PC-9 (cell line): Measurements from ENCODE around the gene CACNA1A. TPM values are rescaled to one million over a fixed set of nuclear protein-coding genes. Genes with fewer than 3 reads are reported as not detected.

Experiments
- BruUV-seq: library from RNA; stranded (reverse); fragments of 400-500 nt; replicated peaks from 2 replicates; lab custom pipeline; 2021; lab: Mats Ljungman, UMichigan
- CTCF ChIA-PET: fragments of 300-600 bp; sonication (Branson Sonifier 250); formaldehyde crosslinking; loops from one replicate; lab custom pipeline; 2022; ENCODE audit warnings: antibody characterized with exemption; lab: Charles Lee
- POLR2A ChIA-PET: fragments of 300-600 bp; sonication (Branson Sonifier 250); formaldehyde crosslinking; loops from one replicate; lab custom pipeline; 2022; ENCODE audit warnings: antibody characterized with exemption; ENCODE audit not compliant: unreplicated experiment; lab: Charles Lee
- DNase-seq, 2 experiments: peaks; one replicate each; pipeline versions ENCODE4 v3.0.0 to v3.0.0-alpha.2; 2015 to 2022; ENCODE audit warnings: mixed read lengths in 1 of 2
- H2AFZ ChIP-seq: fragments of 200-600 bp; sonication (generic); 2 replicates; pipeline ENCODE4 v1.8.1; 2017; ENCODE audit warnings: antibody characterized with exemption
- H3F3A ChIP-seq: fragments of 200-600 bp; sonication (generic); 2 replicates; pipeline ENCODE4 v1.8.1; 2017; ENCODE audit warnings: antibody characterized with exemption, mild to moderate bottlenecking, low read depth; ENCODE audit not compliant: insufficient read depth
- H3K27ac ChIP-seq: fragments of 200-600 bp; sonication (generic); 2 replicates; pipeline ENCODE4 v1.6.1; 2016; ENCODE audit warnings: mixed run types
- H3K27me3 ChIP-seq: fragments of 200-600 bp; sonication (generic); 2 replicates; pipeline ENCODE4 v1.6.1; 2016; ENCODE audit warnings: low read depth, mixed run types; ENCODE audit not compliant: insufficient read depth
- H3K36me3 ChIP-seq: fragments of 200-600 bp; sonication (generic); 2 replicates; pipeline ENCODE4 v1.6.1; 2016; ENCODE audit warnings: low read depth, mixed run types
- H3K4me1 ChIP-seq: fragments of 200-600 bp; sonication (generic); replicated peaks from 2 replicates; pipeline ENCODE4 v1.6.1; 2016; ENCODE audit warnings: mixed run types; ENCODE audit not compliant: insufficient read depth
- H3K4me2 ChIP-seq: fragments of 200-600 bp; sonication (generic); 2 replicates; pipeline ENCODE4 v1.6.1; 2017; ENCODE audit warnings: mixed run types
- H3K4me3 ChIP-seq: fragments of 200-600 bp; sonication (generic); 2 replicates; pipeline ENCODE4 v1.6.1; 2016; ENCODE audit warnings: mixed run types
- H3K79me2 ChIP-seq: fragments of 200-600 bp; sonication (generic); 2 replicates; pipeline ENCODE4 v1.6.1; 2017; ENCODE audit warnings: low read depth, mixed run types
- H3K9me2 ChIP-seq: fragments of 200-600 bp; sonication (generic); 2 replicates; pipeline ENCODE4 v1.8.1; 2017; ENCODE audit warnings: mild to moderate bottlenecking; ENCODE audit not compliant: insufficient read depth
- H3K9me3 ChIP-seq: fragments of 200-600 bp; sonication (generic); 2 replicates; pipeline ENCODE4 v1.8.1; 2016; ENCODE audit warnings: low read depth; ENCODE audit not compliant: insufficient read depth
- H4K20me1 ChIP-seq: fragments of 200-600 bp; sonication (generic); 2 replicates; pipeline ENCODE4 v1.8.1; 2017; ENCODE audit not compliant: insufficient read depth
- EZH2 ChIP-seq: fragments of 200-600 bp; sonication (generic); IDR thresholded peaks from 2 replicates; pipeline ENCODE4 v1.8.0; 2017; ENCODE audit warnings: antibody characterized with exemption, low read depth
- intact Hi-C: fragments of 100-400 bp; cut with micrococcal nuclease; formaldehyde crosslinking; loops from one replicate; pipeline ENCODE4 v1.10.0; 2022; ENCODE audit not compliant: unreplicated experiment
- total RNA-seq: library from RNA; stranded (reverse); gene quantifications from 2 replicates; pipeline ENCODE4 v1.2.3, GENCODE V29; 2021
- TF ChIP-seq, protein P1 (sequence below): fragments of 200-600 bp; sonication (generic); conservative IDR thresholded peaks from 2 replicates; pipeline ENCODE4 v1.6.1; 2017; ENCODE audit warnings: mixed run types, antibody characterized with exemption, mild to moderate bottlenecking, moderate library complexity

Gene CACNA1A
- total RNA-seq, 1 experiment from 2014 or later = 0.35 TPM

- no peak overlapping the region for H2AFZ ChIP-seq
- no peaks in the 10 kb centered on the region for H3F3A ChIP-seq
- intact Hi-C loops = no loop called here
- H3K27me3 ChIP-seq = peaks cover 67% of the 10 kb centered on the region
- H3K4me2 ChIP-seq = no peak overlapping the region
- no peaks in the 10 kb centered on the region for H3K36me3 ChIP-seq
- CTCF ChIA-PET = no interaction called here
- H3K4me3 ChIP-seq = no peak overlapping the region
- no peaks in the 10 kb centered on the region for H3K79me2 ChIP-seq
- H3K27ac ChIP-seq = no peak overlapping the region
- H3K9me3 ChIP-seq = no peaks in the 10 kb centered on the region; the same call in 1 of the 2 replicates
- POLR2A ChIA-PET = no interaction called here
- no peaks in the 10 kb centered on the region for H4K20me1 ChIP-seq
- no TSS peak for BruUV-seq
- no peak for TF ChIP-seq EZH2
- TF ChIP-seq, protein P1, sequence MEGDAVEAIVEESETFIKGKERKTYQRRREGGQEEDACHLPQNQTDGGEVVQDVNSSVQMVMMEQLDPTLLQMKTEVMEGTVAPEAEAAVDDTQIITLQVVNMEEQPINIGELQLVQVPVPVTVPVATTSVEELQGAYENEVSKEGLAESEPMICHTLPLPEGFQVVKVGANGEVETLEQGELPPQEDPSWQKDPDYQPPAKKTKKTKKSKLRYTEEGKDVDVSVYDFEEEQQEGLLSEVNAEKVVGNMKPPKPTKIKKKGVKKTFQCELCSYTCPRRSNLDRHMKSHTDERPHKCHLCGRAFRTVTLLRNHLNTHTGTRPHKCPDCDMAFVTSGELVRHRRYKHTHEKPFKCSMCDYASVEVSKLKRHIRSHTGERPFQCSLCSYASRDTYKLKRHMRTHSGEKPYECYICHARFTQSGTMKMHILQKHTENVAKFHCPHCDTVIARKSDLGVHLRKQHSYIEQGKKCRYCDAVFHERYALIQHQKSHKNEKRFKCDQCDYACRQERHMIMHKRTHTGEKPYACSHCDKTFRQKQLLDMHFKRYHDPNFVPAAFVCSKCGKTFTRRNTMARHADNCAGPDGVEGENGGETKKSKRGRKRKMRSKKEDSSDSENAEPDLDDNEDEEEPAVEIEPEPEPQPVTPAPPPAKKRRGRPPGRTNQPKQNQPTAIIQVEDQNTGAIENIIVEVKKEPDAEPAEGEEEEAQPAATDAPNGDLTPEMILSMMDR = no peak
- no peaks in the 10 kb centered on the region for H3K9me2 ChIP-seq
- peaks cover 13% of the 10 kb centered on the region; the same call in 1 of the 2 replicates for H3K4me1 ChIP-seq
- DNase-seq = peak in 1 of 2 experiments; percentile 2
Measured at GRCh38 chr19:13396250-13397080, 109.8 kb downstream of the CACNA1A start.

GRCh38 chr19:13382633-13382938, 123.7 kb downstream of the CACNA1A start:
- TF ChIP-seq, protein P1 = no peak
- no peak for TF ChIP-seq EZH2
- Histone ChIP-seq H3K27me3 (peaks cover 70% of the 10 kb centered on the region), H2AFZ (no peak overlapping the region), H3K4me3 (no peak overlapping the region), H4K20me1 (no peaks in the 10 kb centered on the region), H3K79me2 (no peaks in the 10 kb centered on the region), H3K36me3 (no peaks in the 10 kb centered on the region), H3K9me3 (no peaks in the 10 kb centered on the region), H3K4me2 (no peak overlapping the region), H3K9me2 (no peaks in the 10 kb centered on the region), H3K4me1 (no peaks in the 10 kb centered on the region), H3K27ac (no peak overlapping the region), H3F3A (no peaks in the 10 kb centered on the region)
- intact Hi-C loops = no loop called here
- ChIA-PET CTCF (no interaction called here), POLR2A (no interaction called here)
- BruUV-seq = no TSS peak
- no peak for DNase-seq

DNA sequence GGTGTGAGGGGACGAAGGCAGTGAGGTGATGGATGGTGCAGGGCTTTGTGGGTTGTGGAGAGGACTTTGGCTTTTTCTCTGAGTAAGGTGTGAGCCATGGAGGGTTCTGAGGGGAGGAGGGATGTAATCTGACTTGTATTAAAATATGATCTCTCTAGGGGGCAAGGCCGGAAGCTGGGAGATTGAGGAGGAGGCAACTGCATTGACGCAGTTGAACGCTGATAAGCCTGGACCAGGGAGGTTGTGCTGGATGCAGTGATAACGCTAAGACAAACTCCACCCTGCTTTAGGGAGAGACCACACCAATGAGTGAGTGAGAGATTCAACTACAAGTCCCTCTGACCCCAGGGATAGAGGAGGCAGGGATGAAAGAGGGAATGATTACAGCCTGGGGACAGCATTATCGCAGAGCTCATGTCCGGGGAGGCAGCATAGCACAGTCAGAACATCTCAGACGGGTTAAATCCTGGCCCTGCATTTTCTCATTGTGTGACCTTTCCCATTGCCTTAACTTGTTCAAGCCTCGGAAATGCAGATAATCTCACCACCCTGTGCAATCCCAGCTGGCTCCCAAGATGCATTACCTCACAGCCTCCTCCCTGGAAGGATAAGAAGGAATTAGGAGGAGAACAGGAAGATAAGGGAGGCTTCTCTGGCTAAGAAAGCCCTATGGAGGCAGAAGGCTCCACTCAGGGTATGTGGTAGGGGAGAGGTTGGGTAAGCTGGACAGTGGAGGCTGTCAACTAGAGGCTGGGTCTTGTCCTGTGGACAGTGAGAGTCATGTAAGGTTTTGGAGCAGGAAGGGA, 124.2 kb downstream of the CACNA1A start:
- ChIA-PET POLR2A (no interaction called here), CTCF (no interaction called here)
- DNase-seq = no peak
- H3K79me2 ChIP-seq = no peaks in the 10 kb centered on the region
- no peak overlapping the region for H3K27ac ChIP-seq
- H3K4me3 ChIP-seq = no peak overlapping the region
- peaks cover 69% of the 10 kb centered on the region for H3K27me3 ChIP-seq
- H3K36me3 ChIP-seq = no peaks in the 10 kb centered on the region
- no peaks in the 10 kb centered on the region for H3K4me1 ChIP-seq
- BruUV-seq = no TSS peak
- H3F3A ChIP-seq = no peaks in the 10 kb centered on the region
- no peaks in the 10 kb centered on the region for H3K9me2 ChIP-seq
- no peaks in the 10 kb centered on the region for H4K20me1 ChIP-seq
- H2AFZ ChIP-seq = no peak overlapping the region
- no peaks in the 10 kb centered on the region for H3K9me3 ChIP-seq
- H3K4me2 ChIP-seq = no peak overlapping the region
- no peak for TF ChIP-seq EZH2
- TF ChIP-seq, protein P1 = no peak
- intact Hi-C loops = no loop called here
